OCI-LY1 (cell line): ENCODE data around the gene ZNF460.
"Not testable (repeated sequence)": the region's sequence is repeated elsewhere in the genome, so short reads cannot be mapped to it uniquely, and the experiment has no call there.

Experiments
- H2AFZ ChIP-seq: fragments of 200-600 bp; sonication (generic), shearing (Covaris generic); 2 replicates; pipeline ENCODE4 v1.6.0; 2014; ENCODE audit warnings: antibody characterized with exemption, mild to moderate bottlenecking, low read length
- H3F3A ChIP-seq: fragments of 200-600 bp; sonication (generic), shearing (Covaris generic); 2 replicates; pipeline ENCODE4 v1.6.0; 2014; ENCODE audit warnings: mild to moderate bottlenecking, antibody characterized with exemption, low read length, moderate library complexity; ENCODE audit not compliant: insufficient read depth
- H3K27ac ChIP-seq: fragments of 200-600 bp; sonication (generic); 2 replicates; pipeline ENCODE4 v1.5.1; 2014; ENCODE audit warnings: low read length, mixed run types, mild to moderate bottlenecking, low read depth; ENCODE audit not compliant: poor library complexity, severe bottlenecking
- H3K27me3 ChIP-seq: fragments of 200-600 bp; sonication (generic); 2 replicates; pipeline ENCODE4 v1.6.0; 2014; ENCODE audit warnings: antibody characterized with exemption, mild to moderate bottlenecking, low read length, moderate library complexity; ENCODE audit not compliant: insufficient read depth
- H3K36me3 ChIP-seq: fragments of 200-600 bp; sonication (generic); 2 replicates; pipeline ENCODE4 v1.6.1; 2014; ENCODE audit warnings: mild to moderate bottlenecking, antibody characterized with exemption, low read length, moderate library complexity, mixed read lengths; ENCODE audit not compliant: insufficient read depth
- H3K4me1 ChIP-seq: fragments of 200-600 bp; sonication (generic); 2 replicates; pipeline ENCODE4 v1.5.1; 2014; ENCODE audit warnings: mild to moderate bottlenecking, low read length, moderate library complexity; ENCODE audit not compliant: insufficient read depth, severe bottlenecking
- H3K4me2 ChIP-seq: fragments of 200-600 bp; sonication (generic), shearing (Covaris generic); 2 replicates; pipeline ENCODE4 v1.6.1; 2014; ENCODE audit warnings: low read length
- H3K4me3 ChIP-seq: fragments of 200-600 bp; sonication (generic); 2 replicates; pipeline ENCODE4 v1.5.1; 2014; ENCODE audit warnings: low read length, low read depth, mild to moderate bottlenecking, mixed read lengths; ENCODE audit not compliant: poor library complexity, severe bottlenecking
- H3K79me2 ChIP-seq: fragments of 200-600 bp; shearing (Covaris generic); 2 replicates; pipeline ENCODE4 v1.6.1; 2016; ENCODE audit warnings: mixed run types, low read length, mixed read lengths; ENCODE audit not compliant: insufficient read depth
- H3K9ac ChIP-seq: fragments of 200-600 bp; sonication (generic), shearing (Covaris generic); 2 replicates; pipeline ENCODE4 v1.6.1; 2014; ENCODE audit warnings: mild to moderate bottlenecking, low read length, mixed read lengths
- H3K9me2 ChIP-seq: fragments of 200-600 bp; sonication (generic), shearing (Covaris generic); 2 replicates; pipeline ENCODE4 v1.6.1; 2014; ENCODE audit warnings: low read depth, mild to moderate bottlenecking, low read length, mixed read lengths
- H3K9me3 ChIP-seq: fragments of 200-600 bp; shearing (Covaris generic); 2 replicates; pipeline ENCODE4 v1.6.1; 2014; ENCODE audit warnings: low read length, mixed read lengths
- H4K20me1 ChIP-seq: fragments of 200-600 bp; sonication (generic), shearing (Covaris generic); 2 replicates; pipeline ENCODE4 v1.6.0; 2016; ENCODE audit warnings: mild to moderate bottlenecking, low read length; ENCODE audit not compliant: insufficient read depth
- CTCF ChIP-seq: fragments of 200-600 bp; sonication (generic), shearing (Covaris generic); IDR thresholded peaks from 2 replicates; pipeline ENCODE4 v1.5.1; 2017; ENCODE audit warnings: mild to moderate bottlenecking, antibody characterized with exemption, low read length, moderate library complexity, mixed read lengths
- EZH2 ChIP-seq: fragments of 200-600 bp; sonication (generic), shearing (Covaris generic); IDR thresholded peaks from 2 replicates; pipeline ENCODE4 v1.8.0; 2017; ENCODE audit warnings: borderline replicate concordance, mixed run types, mild to moderate bottlenecking, antibody characterized with exemption, low read length, moderate library complexity, mixed read lengths

The ZNF460 gene

GRCh38 chr19:57245959-57246358 lies 34.3 kb upstream of the ZNF460 start:
- Histone ChIP-seq H4K20me1 (no peaks in the 10 kb centered on the region), H3K79me2 (peaks cover 21% of the 10 kb centered on the region), H3K36me3 (peaks cover 62% of the 10 kb centered on the region), H3F3A (no peaks in the 10 kb centered on the region), H3K27me3 (no peaks in the 10 kb centered on the region), H3K27ac (no peak overlapping the region), H3K4me3 (no peak overlapping the region), H2AFZ (no peak overlapping the region), H3K4me1 (peaks cover 16% of the 10 kb centered on the region), H3K9ac (no peak overlapping the region), H3K4me2 (no peak overlapping the region), H3K9me2 (no peaks in the 10 kb centered on the region), H3K9me3 (no peaks in the 10 kb centered on the region)
- TF ChIP-seq CTCF (no peak), EZH2 (no peak)

GRCh38 chr19:57248646-57249045 lies 31.6 kb upstream of the ZNF460 start:
- H3K27me3 ChIP-seq, result no peaks in the 10 kb centered on the region
- H4K20me1 ChIP-seq, result no peaks in the 10 kb centered on the region
- H3K9ac ChIP-seq, result no peak overlapping the region
- no peak overlapping the region for H3K27ac ChIP-seq
- H3K4me1 ChIP-seq, result no peaks in the 10 kb centered on the region
- H2AFZ ChIP-seq, result no peak overlapping the region
- no peaks in the 10 kb centered on the region for H3K79me2 ChIP-seq
- no peaks in the 10 kb centered on the region for H3K9me3 ChIP-seq
- no peaks in the 10 kb centered on the region for H3K9me2 ChIP-seq
- no peak for TF ChIP-seq EZH2
- no peak for TF ChIP-seq CTCF
- H3K36me3 ChIP-seq, result peaks cover 86% of the 10 kb centered on the region
- no peaks in the 10 kb centered on the region; the same call in 1 of the 2 replicates for H3F3A ChIP-seq
- no peak overlapping the region for H3K4me2 ChIP-seq
- no peak overlapping the region for H3K4me3 ChIP-seq

GRCh38 chr19:57249329-57249728 lies 31.0 kb upstream of the ZNF460 start:
- Histone ChIP-seq H3K4me2 (no peak overlapping the region), H3K4me1 (no peaks in the 10 kb centered on the region), H3K9me3 (no peaks in the 10 kb centered on the region), H4K20me1 (no peaks in the 10 kb centered on the region), H3K36me3 (peaks cover 88% of the 10 kb centered on the region), H3F3A (no peaks in the 10 kb centered on the region; the same call in 1 of the 2 replicates), H3K9me2 (no peaks in the 10 kb centered on the region), H3K79me2 (no peaks in the 10 kb centered on the region), H2AFZ (no peak overlapping the region), H3K27me3 (no peaks in the 10 kb centered on the region), H3K4me3 (no peak overlapping the region), H3K9ac (no peak overlapping the region), H3K27ac (no peak overlapping the region)
- no peak for TF ChIP-seq CTCF
- no peak for TF ChIP-seq EZH2

GRCh38 chr19:57253767-57254166 lies 26.5 kb upstream of the ZNF460 start:
- not testable (repeated sequence) for H3K27me3 ChIP-seq, H2AFZ ChIP-seq, H3K27ac ChIP-seq, H3K4me2 ChIP-seq, H3K4me3 ChIP-seq, H4K20me1 ChIP-seq, H3K9me2 ChIP-seq, H3K9me3 ChIP-seq, H3K9ac ChIP-seq, H3K79me2 ChIP-seq, H3F3A ChIP-seq, H3K4me1 ChIP-seq
- H3K36me3 ChIP-seq, result peaks cover 74% of the 10 kb centered on the region
